SU-DHL-6 (cell line): ENCODE data around the gene HEBP1.

Source experiments
- H2AFZ ChIP-seq: fragments of 200-600 bp; sonication (generic); 2 replicates; pipeline ENCODE4 v1.6.1; 2014; ENCODE audit warnings: low read depth, mild to moderate bottlenecking, moderate library complexity, mixed read lengths, antibody characterized with exemption, low read length; ENCODE audit not compliant: severe bottlenecking
- H3F3A ChIP-seq: fragments of 200-600 bp; shearing (Covaris generic); 2 replicates; pipeline ENCODE4 v1.6.0; 2016; ENCODE audit warnings: antibody characterized with exemption, mild to moderate bottlenecking; ENCODE audit not compliant: insufficient read depth
- H3K27ac ChIP-seq: fragments of 200-600 bp; sonication (generic); 2 replicates; pipeline ENCODE4 v1.5.1; 2016; ENCODE audit warnings: low read depth, mild to moderate bottlenecking, low read length, moderate library complexity, mixed read lengths
- H3K27me3 ChIP-seq: fragments of 200-600 bp; sonication (generic), shearing (Covaris generic); 2 replicates; pipeline ENCODE4 v1.6.0; 2014; ENCODE audit warnings: mild to moderate bottlenecking, low read length
- H3K36me3 ChIP-seq: fragments of 200-600 bp; sonication (generic); 2 replicates; pipeline ENCODE4 v1.6.1; 2014; ENCODE audit warnings: mild to moderate bottlenecking, low read length, mixed read lengths
- H3K4me2 ChIP-seq: fragments of 300-600, 200-600 bp; shearing (Covaris generic), sonication (generic); 2 replicates; pipeline ENCODE4 v1.6.0; 2014; ENCODE audit warnings: low read length, low read depth, mild to moderate bottlenecking; ENCODE audit not compliant: poor library complexity, severe bottlenecking
- H3K4me3 ChIP-seq: fragments of 200-600 bp; sonication (generic); 2 replicates; pipeline ENCODE4 v1.5.1; 2014; ENCODE audit warnings: antibody characterized with exemption, low read length, mild to moderate bottlenecking, mixed read lengths; ENCODE audit not compliant: insufficient read depth, poor library complexity, severe bottlenecking
- H3K79me2 ChIP-seq: fragments of 200-600 bp; sonication (generic); 2 replicates; pipeline ENCODE4 v1.6.1; 2014; ENCODE audit warnings: mild to moderate bottlenecking, low read length, moderate library complexity; ENCODE audit not compliant: insufficient read depth
- H3K9ac ChIP-seq: fragments of 200-600 bp; sonication (generic); 2 replicates; pipeline ENCODE4 v1.7.0; 2014; ENCODE audit warnings: mild to moderate bottlenecking, low read length
- H3K9me2 ChIP-seq: fragments of 200-600 bp; sonication (generic); replicated peaks from 2 replicates; pipeline ENCODE4 v1.6.1; 2014; ENCODE audit warnings: low read length; ENCODE audit not compliant: insufficient read depth
- H3K9me3 ChIP-seq: fragments of 200-600 bp; sonication (generic); 2 replicates; pipeline ENCODE4 v1.6.1; 2014; ENCODE audit warnings: low read length, mixed read lengths; ENCODE audit not compliant: insufficient read depth
- H4K20me1 ChIP-seq: fragments of 200-600 bp; sonication (generic); 2 replicates; pipeline ENCODE4 v1.6.1; 2014; ENCODE audit warnings: low read depth, mild to moderate bottlenecking, antibody characterized with exemption, low read length, moderate library complexity, mixed read lengths
- EZH2phosphoT487 ChIP-seq: fragments of 200-600 bp; sonication (generic), shearing (Covaris generic); conservative IDR thresholded peaks from 2 replicates; pipeline ENCODE4 v1.6.1; 2018; ENCODE audit warnings: mild to moderate bottlenecking, antibody characterized with exemption, low read length, moderate library complexity, mixed read lengths
- TF ChIP-seq, protein P1 (sequence below): fragments of 200-600 bp; sonication (generic); IDR thresholded peaks from one replicate; pipeline ENCODE4 v1.5.1; 2017; ENCODE audit warnings: antibody characterized with exemption, mild to moderate bottlenecking, low read length, moderate library complexity; ENCODE audit not compliant: insufficient read depth, poor library complexity, severe bottlenecking

HEBP1 gene

DNA sequence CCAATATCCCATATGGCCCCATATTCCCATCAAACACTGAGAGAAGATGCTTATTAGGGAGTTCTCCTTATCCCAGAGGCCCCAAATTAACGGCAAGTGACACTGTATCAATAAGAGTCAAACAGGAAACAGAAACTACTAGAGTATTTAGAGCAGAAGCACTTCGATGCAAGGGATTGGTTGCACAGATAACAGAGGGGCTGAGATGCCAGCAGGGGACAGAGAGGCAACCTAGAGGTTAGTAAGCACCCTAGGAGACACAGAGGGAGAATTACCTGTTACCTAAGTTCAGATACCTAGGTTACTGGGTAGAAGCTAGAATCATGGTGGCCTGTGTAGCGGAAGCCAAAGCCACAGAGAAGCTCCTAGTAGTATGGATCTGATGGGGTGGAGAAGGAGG is 2.9 kb downstream of the HEBP1 start:
- Histone ChIP-seq H3F3A (no peaks in the 10 kb centered on the region), H3K79me2 (no peaks in the 10 kb centered on the region), H3K4me3 (no peak overlapping the region), H3K9me3 (no peaks in the 10 kb centered on the region), H3K27me3 (no peaks in the 10 kb centered on the region), H3K9me2 (no peaks in the 10 kb centered on the region), H3K4me2 (no peak overlapping the region), H4K20me1 (no peaks in the 10 kb centered on the region), H3K36me3 (no peaks in the 10 kb centered on the region), H3K27ac (no peak overlapping the region), H3K9ac (no peak overlapping the region), H2AFZ (no peak overlapping the region)
- no peak for TF ChIP-seq EZH2phosphoT487
- TF ChIP-seq, protein P1, sequence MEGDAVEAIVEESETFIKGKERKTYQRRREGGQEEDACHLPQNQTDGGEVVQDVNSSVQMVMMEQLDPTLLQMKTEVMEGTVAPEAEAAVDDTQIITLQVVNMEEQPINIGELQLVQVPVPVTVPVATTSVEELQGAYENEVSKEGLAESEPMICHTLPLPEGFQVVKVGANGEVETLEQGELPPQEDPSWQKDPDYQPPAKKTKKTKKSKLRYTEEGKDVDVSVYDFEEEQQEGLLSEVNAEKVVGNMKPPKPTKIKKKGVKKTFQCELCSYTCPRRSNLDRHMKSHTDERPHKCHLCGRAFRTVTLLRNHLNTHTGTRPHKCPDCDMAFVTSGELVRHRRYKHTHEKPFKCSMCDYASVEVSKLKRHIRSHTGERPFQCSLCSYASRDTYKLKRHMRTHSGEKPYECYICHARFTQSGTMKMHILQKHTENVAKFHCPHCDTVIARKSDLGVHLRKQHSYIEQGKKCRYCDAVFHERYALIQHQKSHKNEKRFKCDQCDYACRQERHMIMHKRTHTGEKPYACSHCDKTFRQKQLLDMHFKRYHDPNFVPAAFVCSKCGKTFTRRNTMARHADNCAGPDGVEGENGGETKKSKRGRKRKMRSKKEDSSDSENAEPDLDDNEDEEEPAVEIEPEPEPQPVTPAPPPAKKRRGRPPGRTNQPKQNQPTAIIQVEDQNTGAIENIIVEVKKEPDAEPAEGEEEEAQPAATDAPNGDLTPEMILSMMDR, result no peak

DNA sequence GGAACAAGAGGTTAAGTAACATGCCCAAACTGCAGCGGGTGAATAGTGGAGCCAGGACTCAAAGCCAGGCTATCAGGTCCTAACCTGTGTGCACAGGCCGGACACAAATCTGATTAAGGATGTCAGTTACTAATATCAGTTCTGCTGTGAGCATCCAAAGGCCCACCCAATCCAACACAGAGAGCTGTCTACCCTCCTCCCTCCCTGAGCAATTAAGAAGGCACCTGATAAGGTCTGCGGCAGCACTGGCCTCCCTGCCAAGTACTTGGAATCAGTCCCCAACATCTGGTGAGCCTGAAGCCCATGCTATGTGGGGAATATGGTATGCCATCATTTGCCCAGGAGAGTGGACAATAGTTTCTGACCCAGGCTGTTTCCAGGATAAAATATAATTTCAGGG is 3.9 kb downstream of the HEBP1 start:
- Histone ChIP-seq H3K9me2 (no peaks in the 10 kb centered on the region), H3K27ac (no peak overlapping the region), H3F3A (no peaks in the 10 kb centered on the region), H3K4me2 (no peak overlapping the region), H3K4me3 (no peak overlapping the region), H3K36me3 (no peaks in the 10 kb centered on the region), H3K27me3 (no peaks in the 10 kb centered on the region), H3K79me2 (no peaks in the 10 kb centered on the region), H2AFZ (no peak overlapping the region), H3K9me3 (no peaks in the 10 kb centered on the region), H3K9ac (no peak overlapping the region), H4K20me1 (no peaks in the 10 kb centered on the region)
- TF ChIP-seq, protein P1, result no peak
- TF ChIP-seq EZH2phosphoT487, result no peak

DNA sequence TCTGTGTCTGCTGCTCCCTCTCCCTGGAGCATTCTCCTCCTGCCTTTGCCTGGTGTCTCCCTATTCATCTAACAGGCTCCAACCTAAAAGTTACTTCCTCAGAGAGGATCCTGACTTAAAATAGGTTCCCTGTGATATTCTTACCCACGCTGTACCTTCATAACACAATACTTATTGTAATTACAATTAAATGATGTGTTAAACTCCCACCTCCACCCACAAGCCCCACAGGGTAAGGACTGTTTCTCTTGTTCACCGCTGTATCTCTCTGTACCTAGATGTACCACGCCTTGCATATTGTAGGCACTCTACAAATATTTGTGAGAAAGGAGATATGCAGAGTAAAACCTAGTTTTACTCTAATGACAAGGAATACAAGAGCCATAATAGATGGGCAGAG is 5.0 kb downstream of the HEBP1 start:
- H3K27me3 ChIP-seq, result no peaks in the 10 kb centered on the region
- H3K27ac ChIP-seq, result no peak overlapping the region
- TF ChIP-seq, protein P1, result no peak
- TF ChIP-seq EZH2phosphoT487, result no peak
- no peaks in the 10 kb centered on the region for H3K9me3 ChIP-seq
- H3K79me2 ChIP-seq, result no peaks in the 10 kb centered on the region
- no peaks in the 10 kb centered on the region for H3K9me2 ChIP-seq
- H4K20me1 ChIP-seq, result no peaks in the 10 kb centered on the region
- no peak overlapping the region for H3K9ac ChIP-seq
- H3K4me3 ChIP-seq, result no peak overlapping the region
- no peak overlapping the region for H3K4me2 ChIP-seq
- H2AFZ ChIP-seq, result no peak overlapping the region
- H3F3A ChIP-seq, result no peaks in the 10 kb centered on the region
- no peaks in the 10 kb centered on the region for H3K36me3 ChIP-seq
